Measurements from ENCODE around the gene C3orf20. TPM values are rescaled to one million over a fixed set of nuclear protein-coding genes. Genes with fewer than 3 reads are reported as not detected.

Gene C3orf20
- total RNA-seq, 1 donor from 2014 or later = 0.52 TPM

- Histone ChIP-seq H3K4me3 (ENCODE audit: low read length in 3 of 3) (no peak overlapping the region), H3K27ac (ENCODE audit: low read depth, low read length) (no peak overlapping the region), H3K27me3 (ENCODE audit: control insufficient read depth in 3 of 3, insufficient read depth in 3 of 3, low read length in 3 of 3) (no peaks in the 10 kb centered on the region), H3K9ac (ENCODE audit: low read depth in 1 of 3, low read length in 3 of 3) (no peak overlapping the region), H3K36me3 (ENCODE audit: control insufficient read depth in 3 of 3, insufficient read depth in 3 of 3, low read length in 3 of 3) (no peaks in the 10 kb centered on the region), H3K4me1 (ENCODE audit: control insufficient read depth in 3 of 3, insufficient read depth in 3 of 3, low read length in 3 of 3) (no peaks in the 10 kb centered on the region), H3K9me3 (ENCODE audit: control insufficient read depth in 3 of 3, low read length in 3 of 3) (peaks cover 0 to 5% (median 0%) of the 10 kb centered on the region in 3 donors)
These were observed 41.6 kb downstream of the C3orf20 start for GRCh38 chr3:14716591-14716990.

DNA sequence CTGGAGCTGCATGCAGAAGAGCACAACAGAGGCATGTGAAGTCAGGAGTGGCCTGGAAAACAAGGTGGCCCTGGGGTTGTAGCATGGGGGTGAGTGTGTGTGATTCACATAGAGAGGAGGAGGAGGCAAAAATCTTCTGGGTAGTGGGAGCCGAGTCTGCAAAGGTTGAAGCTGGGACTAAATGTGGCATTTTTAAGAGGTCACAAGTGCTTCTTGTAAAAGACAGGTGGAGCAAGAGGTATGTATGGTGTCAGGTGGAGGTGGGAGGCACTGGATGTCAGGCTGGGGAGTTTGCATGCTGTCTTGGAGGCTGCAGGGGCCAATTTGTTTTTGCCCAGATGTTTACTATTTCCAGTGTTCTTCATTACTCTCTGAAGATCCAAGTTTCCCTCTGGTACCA lies 42.4 kb downstream of the C3orf20 start:
- peaks cover 0 to 5% (median 0%) of the 10 kb centered on the region in 3 donors for H3K9me3 ChIP-seq (ENCODE audit: control insufficient read depth in 3 of 3, low read length in 3 of 3)
- H3K27me3 ChIP-seq (ENCODE audit: control insufficient read depth in 3 of 3, insufficient read depth in 3 of 3, low read length in 3 of 3) = no peaks in the 10 kb centered on the region
- H3K4me1 ChIP-seq (ENCODE audit: control insufficient read depth in 3 of 3, insufficient read depth in 3 of 3, low read length in 3 of 3) = no peaks in the 10 kb centered on the region

GRCh38 chr3:14718539-14718938 lies 43.6 kb downstream of the C3orf20 start:
- peaks cover 0 to 4% (median 0%) of the 10 kb centered on the region in 3 donors for H3K9me3 ChIP-seq (ENCODE audit: control insufficient read depth in 3 of 3, low read length in 3 of 3)
- H3K4me1 ChIP-seq (ENCODE audit: control insufficient read depth in 3 of 3, insufficient read depth in 3 of 3, low read length in 3 of 3) = no peaks in the 10 kb centered on the region
- no peaks in the 10 kb centered on the region for H3K36me3 ChIP-seq (ENCODE audit: control insufficient read depth in 3 of 3, insufficient read depth in 3 of 3, low read length in 3 of 3)
- no peak overlapping the region for H3K9ac ChIP-seq (ENCODE audit: low read depth in 1 of 3, low read length in 3 of 3)
- H3K27ac ChIP-seq (ENCODE audit: low read depth, low read length) = no peak overlapping the region
- H3K27me3 ChIP-seq (ENCODE audit: control insufficient read depth in 3 of 3, insufficient read depth in 3 of 3, low read length in 3 of 3) = no peaks in the 10 kb centered on the region
- no peak overlapping the region for H3K4me3 ChIP-seq (ENCODE audit: low read length in 3 of 3)

More for the DNA sequence above, 42.4 kb downstream of the C3orf20 start:
- Histone ChIP-seq H3K9ac (ENCODE audit: low read depth in 1 of 3, low read length in 3 of 3) (no peak overlapping the region), H3K27ac (ENCODE audit: low read depth, low read length) (no peak overlapping the region), H3K36me3 (ENCODE audit: control insufficient read depth in 3 of 3, insufficient read depth in 3 of 3, low read length in 3 of 3) (no peaks in the 10 kb centered on the region), H3K4me3 (ENCODE audit: low read length in 3 of 3) (no peak overlapping the region)

- H3K9ac ChIP-seq (ENCODE audit: low read depth in 1 of 3, low read length in 3 of 3) = no peak overlapping the region
- H3K36me3 ChIP-seq (ENCODE audit: control insufficient read depth in 3 of 3, insufficient read depth in 3 of 3, low read length in 3 of 3) = no peaks in the 10 kb centered on the region
- H3K4me1 ChIP-seq (ENCODE audit: control insufficient read depth in 3 of 3, insufficient read depth in 3 of 3, low read length in 3 of 3) = no peaks in the 10 kb centered on the region
- H3K27ac ChIP-seq (ENCODE audit: low read depth, low read length) = no peak overlapping the region
- H3K9me3 ChIP-seq (ENCODE audit: control insufficient read depth in 3 of 3, low read length in 3 of 3) = no peaks in the 10 kb centered on the region
- H3K4me3 ChIP-seq (ENCODE audit: low read length in 3 of 3) = no peak overlapping the region
- H3K27me3 ChIP-seq (ENCODE audit: control insufficient read depth in 3 of 3, insufficient read depth in 3 of 3, low read length in 3 of 3) = no peaks in the 10 kb centered on the region
These were observed 44.1 kb downstream of the C3orf20 start for GRCh38 chr3:14719006-14719405.

- Histone ChIP-seq H3K9me3 (ENCODE audit: control insufficient read depth in 3 of 3, low read length in 3 of 3) (no peaks in the 10 kb centered on the region), H3K27ac (ENCODE audit: low read depth, low read length) (no peak overlapping the region), H3K4me1 (ENCODE audit: control insufficient read depth in 3 of 3, insufficient read depth in 3 of 3, low read length in 3 of 3) (peaks cover 12 to 16% (median 15%) of the 10 kb centered on the region in 3 donors), H3K27me3 (ENCODE audit: control insufficient read depth in 3 of 3, insufficient read depth in 3 of 3, low read length in 3 of 3) (no peaks in the 10 kb centered on the region), H3K4me3 (ENCODE audit: low read length in 3 of 3) (no peak overlapping the region), H3K9ac (ENCODE audit: low read depth in 1 of 3, low read length in 3 of 3) (no peak overlapping the region), H3K36me3 (ENCODE audit: control insufficient read depth in 3 of 3, insufficient read depth in 3 of 3, low read length in 3 of 3) (no peaks in the 10 kb centered on the region)
These were observed 46.4 kb downstream of the C3orf20 start for GRCh38 chr3:14721126-14721864.

- Histone ChIP-seq H3K4me3 (ENCODE audit: low read length in 3 of 3) (no peak overlapping the region), H3K9me3 (ENCODE audit: control insufficient read depth in 3 of 3, low read length in 3 of 3) (no peaks in the 10 kb centered on the region), H3K27ac (ENCODE audit: low read depth, low read length) (no peak overlapping the region), H3K4me1 (ENCODE audit: control insufficient read depth in 3 of 3, insufficient read depth in 3 of 3, low read length in 3 of 3) (peaks cover 18 to 19% (median 18%) of the 10 kb centered on the region in 3 donors), H3K27me3 (ENCODE audit: control insufficient read depth in 3 of 3, insufficient read depth in 3 of 3, low read length in 3 of 3) (no peaks in the 10 kb centered on the region), H3K9ac (ENCODE audit: low read depth in 1 of 3, low read length in 3 of 3) (no peak overlapping the region), H3K36me3 (ENCODE audit: control insufficient read depth in 3 of 3, insufficient read depth in 3 of 3, low read length in 3 of 3) (no peaks in the 10 kb centered on the region)
These were observed 50.1 kb downstream of the C3orf20 start for GRCh38 chr3:14725013-14725412.

DNA sequence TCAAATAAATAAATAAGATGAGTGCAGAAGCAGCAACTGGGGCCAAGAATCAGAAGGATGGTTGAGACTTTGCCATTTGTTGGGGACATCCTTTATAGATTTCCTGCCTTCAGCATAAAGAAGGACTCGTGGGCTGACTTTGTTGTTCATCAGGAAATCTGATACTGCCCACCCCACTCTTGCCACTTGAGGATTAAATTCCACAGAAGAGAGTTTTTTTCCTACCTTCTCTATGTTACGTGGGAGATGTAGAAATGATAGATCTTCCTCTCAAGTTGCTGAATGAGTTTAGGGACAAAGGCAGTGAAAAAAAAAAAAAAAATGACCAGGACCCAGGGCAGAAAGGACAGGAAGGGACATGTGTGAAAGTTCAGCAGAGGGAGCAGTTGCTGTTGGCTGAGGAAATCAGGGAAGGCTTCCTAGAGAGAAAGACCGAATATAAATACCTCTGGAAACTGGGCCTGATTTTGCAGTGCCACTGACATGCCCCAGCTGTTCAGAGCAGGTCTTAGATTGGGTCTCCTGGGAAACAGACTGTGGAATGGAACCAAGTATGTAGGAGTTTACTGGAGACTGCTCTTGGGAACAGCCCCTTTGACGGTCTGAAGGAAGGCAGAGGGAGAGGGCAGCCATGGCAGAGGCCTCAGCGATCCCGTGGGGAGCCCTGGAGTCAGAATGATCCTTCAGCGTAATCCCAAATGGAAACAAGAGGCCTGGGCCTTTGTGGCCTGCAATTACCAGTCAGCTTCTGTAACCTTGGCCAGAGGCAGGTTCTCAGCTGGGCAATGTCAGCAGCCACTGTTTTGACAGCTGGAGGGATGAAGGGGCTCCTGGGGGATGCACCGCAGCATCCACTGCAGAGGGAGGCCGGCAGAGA lies 50.9 kb downstream of the C3orf20 start:
- H3K4me1 ChIP-seq (ENCODE audit: control insufficient read depth in 3 of 3, insufficient read depth in 3 of 3, low read length in 3 of 3) = peaks cover 18 to 19% (median 18%) of the 10 kb centered on the region in 3 donors
- no peaks in the 10 kb centered on the region for H3K9me3 ChIP-seq (ENCODE audit: control insufficient read depth in 3 of 3, low read length in 3 of 3)
- H3K4me3 ChIP-seq (ENCODE audit: low read length in 3 of 3) = no peak overlapping the region
- no peak overlapping the region for H3K27ac ChIP-seq (ENCODE audit: low read depth, low read length)
- peak overlapping the region in 1 of 3 donors; percentile 16 for H3K9ac ChIP-seq (ENCODE audit: low read depth in 1 of 3, low read length in 3 of 3)
- H3K27me3 ChIP-seq (ENCODE audit: control insufficient read depth in 3 of 3, insufficient read depth in 3 of 3, low read length in 3 of 3) = no peaks in the 10 kb centered on the region
- H3K36me3 ChIP-seq (ENCODE audit: control insufficient read depth in 3 of 3, insufficient read depth in 3 of 3, low read length in 3 of 3) = no peaks in the 10 kb centered on the region

DNA sequence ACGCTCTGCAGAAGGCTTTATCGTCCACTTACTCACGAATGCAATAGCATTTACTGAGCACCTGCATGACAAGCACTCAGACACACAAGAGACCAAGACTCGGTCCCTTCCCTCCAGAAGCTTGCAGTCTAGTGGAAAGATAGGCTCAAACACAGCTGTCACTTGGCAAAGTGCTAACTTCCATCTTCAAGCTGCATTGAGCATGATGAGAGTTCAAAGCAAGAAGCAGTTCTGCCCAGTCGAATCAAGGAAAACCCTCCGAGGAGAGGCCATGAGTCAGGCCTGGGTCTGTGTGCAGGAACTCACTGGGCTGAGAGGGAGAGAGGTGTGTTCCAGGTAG lies 51.5 kb downstream of the C3orf20 start:
- H3K27me3 ChIP-seq (ENCODE audit: control insufficient read depth in 3 of 3, insufficient read depth in 3 of 3, low read length in 3 of 3) = no peaks in the 10 kb centered on the region
- no peak overlapping the region for H3K9ac ChIP-seq (ENCODE audit: low read depth in 1 of 3, low read length in 3 of 3)
- no peak overlapping the region for H3K4me3 ChIP-seq (ENCODE audit: low read length in 3 of 3)
- H3K9me3 ChIP-seq (ENCODE audit: control insufficient read depth in 3 of 3, low read length in 3 of 3) = no peaks in the 10 kb centered on the region
- peaks cover 18 to 19% (median 18%) of the 10 kb centered on the region in 3 donors for H3K4me1 ChIP-seq (ENCODE audit: control insufficient read depth in 3 of 3, insufficient read depth in 3 of 3, low read length in 3 of 3)
- no peaks in the 10 kb centered on the region for H3K36me3 ChIP-seq (ENCODE audit: control insufficient read depth in 3 of 3, insufficient read depth in 3 of 3, low read length in 3 of 3)
- no peak overlapping the region for H3K27ac ChIP-seq (ENCODE audit: low read depth, low read length)

DNA sequence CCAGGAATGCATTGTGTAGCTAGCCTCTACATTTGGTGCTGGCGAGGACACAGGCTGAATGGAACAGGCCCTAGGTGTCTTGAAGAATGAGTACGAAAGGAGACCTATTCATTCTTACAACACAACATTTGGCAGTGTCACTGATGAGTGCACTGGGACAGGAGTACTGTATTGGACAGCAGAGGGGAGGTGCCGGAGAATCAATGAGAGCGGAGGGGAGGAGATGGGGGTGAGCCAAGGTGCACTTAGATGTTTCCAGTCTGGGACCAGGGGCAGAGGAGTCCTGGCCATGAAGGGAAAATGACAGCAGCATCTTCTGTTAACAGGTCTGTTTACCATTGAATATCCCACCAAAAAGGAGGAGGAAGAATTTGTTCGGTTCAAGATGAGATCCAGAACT lies 53.2 kb downstream of the C3orf20 start:
- Histone ChIP-seq H3K9ac (ENCODE audit: low read depth in 1 of 3, low read length in 3 of 3) (no peak overlapping the region), H3K4me3 (ENCODE audit: low read length in 3 of 3) (no peak overlapping the region), H3K9me3 (ENCODE audit: control insufficient read depth in 3 of 3, low read length in 3 of 3) (no peaks in the 10 kb centered on the region), H3K4me1 (ENCODE audit: control insufficient read depth in 3 of 3, insufficient read depth in 3 of 3, low read length in 3 of 3) (peaks cover 18 to 19% (median 18%) of the 10 kb centered on the region in 3 donors), H3K27ac (ENCODE audit: low read depth, low read length) (no peak overlapping the region), H3K36me3 (ENCODE audit: control insufficient read depth in 3 of 3, insufficient read depth in 3 of 3, low read length in 3 of 3) (no peaks in the 10 kb centered on the region), H3K27me3 (ENCODE audit: control insufficient read depth in 3 of 3, insufficient read depth in 3 of 3, low read length in 3 of 3) (no peaks in the 10 kb centered on the region)

Measured in skeletal muscle tissue (tissue), 4 donors.